ENCODE measurements around the gene ZCCHC2.

Gene ZCCHC2

DNA sequence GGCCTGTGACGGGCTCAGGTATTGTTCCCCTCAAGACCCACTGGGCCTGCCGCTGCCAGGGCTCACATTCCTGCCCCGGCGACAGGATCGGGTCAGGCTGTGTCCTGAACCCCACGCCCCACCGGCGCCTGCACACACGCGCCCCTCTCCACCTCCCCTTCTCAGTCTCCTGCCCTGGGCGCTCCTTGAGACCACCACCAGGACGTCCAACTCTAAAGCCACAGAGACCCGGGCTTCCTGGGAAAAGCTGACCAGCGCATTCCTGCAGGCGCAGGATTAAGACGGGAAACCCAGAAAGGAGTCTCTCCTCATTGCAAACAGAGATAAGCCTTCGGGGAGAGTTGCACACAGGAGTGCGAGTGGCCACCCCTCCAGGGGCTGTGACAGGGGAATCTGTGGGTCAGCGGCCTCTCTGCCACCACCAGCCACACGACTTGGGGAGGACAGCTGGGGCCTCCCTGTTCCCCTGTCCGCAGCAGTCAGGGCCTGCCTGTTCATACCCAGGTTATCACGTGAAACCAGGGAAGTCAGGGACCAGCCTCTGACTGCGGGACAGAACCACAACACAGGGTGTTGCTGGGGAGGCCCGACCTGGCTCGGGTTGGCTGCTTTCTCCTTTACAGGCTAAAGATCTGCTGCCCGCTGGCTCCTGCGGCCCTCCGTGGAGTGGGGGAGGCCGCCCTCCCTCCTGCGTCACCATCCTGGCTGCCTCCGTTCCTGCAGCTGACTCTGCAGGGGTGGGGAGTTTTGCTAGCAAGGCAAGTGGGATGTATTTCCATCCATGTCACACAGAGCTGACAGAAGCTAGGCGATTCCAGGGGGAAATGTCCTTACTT is 88.8 kb downstream of the ZCCHC2 start:
- no peak for DNase-seq

DNA sequence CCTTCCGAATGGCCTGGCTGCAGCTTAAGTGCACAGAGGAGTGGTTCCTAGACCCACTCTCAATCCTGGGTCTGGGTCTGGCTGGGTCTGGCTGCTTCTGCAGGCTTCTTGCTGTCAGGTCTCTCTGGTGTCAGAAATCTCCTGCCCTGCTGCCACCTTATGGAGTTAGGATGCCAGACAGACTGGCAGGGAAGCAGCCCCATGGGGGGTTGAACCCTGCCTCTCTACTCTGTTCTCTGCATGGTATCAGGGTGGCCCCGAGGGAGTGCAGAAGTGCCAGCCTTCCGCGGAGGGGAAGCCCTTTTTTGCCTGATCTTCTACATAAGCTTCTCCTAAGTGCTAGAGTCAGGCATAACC is 89.4 kb downstream of the ZCCHC2 start:
- DNase-seq, result no peak

DNA sequence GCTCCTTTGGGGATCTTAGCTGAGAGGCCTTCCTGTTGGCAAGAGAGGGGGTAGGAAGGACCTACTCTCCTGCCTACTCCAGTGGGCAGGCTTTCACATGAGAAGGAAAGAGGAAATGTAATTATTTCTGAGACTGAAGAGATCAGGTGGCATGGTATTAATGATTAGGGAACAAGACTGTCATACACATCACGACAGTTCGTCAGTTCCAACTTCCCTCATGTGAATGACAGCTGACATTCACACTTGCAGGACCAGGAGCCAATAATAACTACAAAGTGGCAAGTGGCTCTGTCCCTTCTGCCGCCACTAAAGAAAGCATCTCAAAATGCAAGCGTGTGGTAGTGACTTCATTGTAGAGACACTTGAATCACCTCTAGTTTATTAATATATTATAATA is 90.0 kb downstream of the ZCCHC2 start:
- DNase-seq, result no peak

DNA sequence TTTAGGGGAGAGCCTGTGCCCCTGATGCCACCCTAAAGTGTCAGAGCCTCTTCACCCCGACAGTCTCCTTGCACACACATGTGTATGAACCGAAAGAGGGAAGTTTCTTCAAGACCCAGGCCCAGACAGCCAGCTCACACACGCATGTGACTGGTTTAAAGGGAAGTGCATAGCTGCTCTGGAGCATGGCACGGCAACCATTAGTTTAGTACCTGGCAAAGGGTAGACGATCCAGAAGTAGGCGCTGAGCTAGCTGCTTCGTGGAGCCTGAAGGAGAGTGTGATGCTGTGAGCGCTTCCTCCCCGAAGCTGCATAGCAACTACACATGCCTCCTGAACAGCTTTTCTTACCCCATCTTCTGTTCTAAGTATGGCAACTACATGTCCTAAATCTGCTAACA is 91.7 kb downstream of the ZCCHC2 start:
- no peak for DNase-seq

DNA sequence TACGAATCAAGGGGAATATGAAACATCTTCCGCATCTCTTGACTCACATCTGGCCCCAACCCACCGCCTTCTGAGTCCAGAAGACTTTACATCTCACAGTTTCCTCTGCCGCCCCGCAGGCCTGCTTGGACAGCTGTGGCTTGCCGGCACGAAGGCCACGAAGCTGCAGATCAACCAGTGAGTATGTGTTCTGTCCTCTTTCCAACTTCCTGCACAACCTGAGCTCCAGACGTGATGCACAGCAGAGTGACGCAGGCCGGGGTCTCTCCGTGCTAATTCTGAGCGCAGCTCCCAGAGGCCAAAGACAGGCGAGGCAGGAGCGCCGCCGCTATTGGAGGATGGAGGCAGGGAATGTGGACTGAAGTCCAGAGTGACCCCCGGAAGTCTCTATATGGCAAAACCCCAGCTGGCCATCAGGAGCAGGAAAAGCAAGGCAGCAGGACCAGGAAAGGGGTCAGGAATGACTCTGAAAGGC is 93.5 kb downstream of the ZCCHC2 start:
- no peak for DNase-seq

DNA sequence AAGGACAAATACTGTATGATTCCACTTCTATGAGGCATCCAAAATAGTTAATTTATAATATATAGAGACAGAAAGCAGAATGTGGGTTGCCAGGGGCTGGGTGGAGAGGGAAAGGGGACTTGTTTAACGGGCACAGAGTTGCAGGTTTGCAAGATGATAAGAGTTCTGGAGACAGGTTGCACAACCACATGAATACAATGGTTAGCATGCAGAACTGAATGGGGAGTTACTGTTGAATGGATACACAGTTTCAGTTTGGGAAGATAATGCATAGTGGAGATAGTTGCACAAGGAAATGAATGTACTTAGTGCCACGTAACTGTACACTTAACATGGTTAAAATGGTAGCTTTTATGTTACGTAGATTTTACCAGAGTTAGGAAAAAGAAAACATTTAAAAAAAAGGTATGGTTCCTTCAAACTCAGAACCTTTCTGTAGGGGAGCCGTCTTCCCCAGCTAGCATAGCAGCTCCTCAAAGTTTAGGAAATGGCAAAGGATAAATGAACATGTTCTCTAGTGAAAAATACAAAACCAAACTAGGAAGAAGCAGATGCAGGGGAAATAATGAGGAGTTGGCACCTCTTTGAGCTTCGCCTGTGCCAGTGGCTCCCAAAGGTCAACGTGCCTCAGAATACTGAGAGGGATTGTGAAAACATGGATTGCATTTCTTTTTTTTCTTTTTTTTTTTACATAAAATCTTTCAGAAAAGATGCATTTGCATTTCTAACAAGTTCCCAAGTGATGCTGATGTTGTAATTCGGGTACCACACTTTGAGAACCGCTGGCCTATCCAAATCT is 95.2 kb downstream of the ZCCHC2 start:
- DNase-seq, result no peak

DNA sequence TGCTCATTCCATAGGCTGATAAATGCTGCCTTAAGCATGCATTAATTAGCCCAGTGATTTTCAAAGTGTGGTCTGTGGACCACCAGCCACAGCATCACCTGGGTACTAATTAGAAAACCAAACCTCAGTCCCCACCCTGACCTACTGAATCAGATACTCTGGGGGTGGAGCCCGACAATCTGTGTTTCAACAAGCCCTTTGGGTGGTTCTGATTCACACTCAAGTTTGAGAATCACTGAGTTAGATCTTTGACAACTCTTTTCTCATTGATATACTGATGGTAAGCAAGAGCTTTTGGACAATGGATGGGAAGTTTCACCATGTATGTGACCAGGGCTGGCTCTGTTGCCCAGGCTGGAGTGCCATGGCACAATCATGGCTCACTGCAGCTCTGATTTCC is 95.9 kb downstream of the ZCCHC2 start:
- no peak for DNase-seq

DNA sequence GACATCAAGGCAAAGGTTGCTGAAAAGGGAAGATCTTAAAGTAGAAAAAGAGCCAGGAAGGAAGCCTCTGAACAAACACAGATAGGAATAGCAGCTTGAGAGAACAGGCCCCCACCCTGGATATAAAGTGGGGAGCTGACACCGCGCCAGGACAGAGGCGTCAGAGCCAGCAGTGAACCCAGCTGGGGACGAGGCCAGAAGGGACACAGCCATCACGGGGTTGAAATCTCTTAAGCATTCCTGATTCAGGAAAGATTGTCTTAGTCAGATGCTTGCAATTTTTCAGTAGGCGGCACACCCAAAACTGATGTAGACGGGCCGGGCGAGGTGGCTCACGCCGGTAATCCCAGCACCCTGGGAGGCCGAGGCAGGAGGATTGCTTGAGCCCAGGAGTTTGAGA is 98.7 kb downstream of the ZCCHC2 start:
- no peak for DNase-seq

DNA sequence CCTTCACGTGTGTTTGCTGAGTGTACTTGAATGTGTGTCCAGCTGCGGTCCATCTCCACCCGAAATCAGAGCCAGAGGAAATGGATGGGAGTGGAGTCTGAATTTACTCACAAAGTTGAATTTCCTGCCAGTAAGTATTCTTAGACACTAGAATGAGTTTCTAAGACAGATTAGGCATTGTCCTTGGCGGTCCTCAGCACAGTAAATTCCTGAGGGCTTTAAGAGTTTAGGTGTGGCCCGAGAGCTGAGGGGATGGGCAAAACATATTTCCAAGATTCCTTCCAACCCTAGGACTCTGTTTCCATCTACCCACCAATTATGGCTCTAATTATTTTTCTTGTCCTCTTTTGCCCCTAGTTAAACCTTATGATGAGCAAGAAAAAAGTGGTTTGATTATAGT is 102.2 kb downstream of the ZCCHC2 start:
- no peak for DNase-seq

Data from CD4-positive, alpha-beta T cell treated with Interferon gamma for 1 hour (primary cell).